ENCODE results near the gene GALNT2.

The GALNT2 gene

DNA sequence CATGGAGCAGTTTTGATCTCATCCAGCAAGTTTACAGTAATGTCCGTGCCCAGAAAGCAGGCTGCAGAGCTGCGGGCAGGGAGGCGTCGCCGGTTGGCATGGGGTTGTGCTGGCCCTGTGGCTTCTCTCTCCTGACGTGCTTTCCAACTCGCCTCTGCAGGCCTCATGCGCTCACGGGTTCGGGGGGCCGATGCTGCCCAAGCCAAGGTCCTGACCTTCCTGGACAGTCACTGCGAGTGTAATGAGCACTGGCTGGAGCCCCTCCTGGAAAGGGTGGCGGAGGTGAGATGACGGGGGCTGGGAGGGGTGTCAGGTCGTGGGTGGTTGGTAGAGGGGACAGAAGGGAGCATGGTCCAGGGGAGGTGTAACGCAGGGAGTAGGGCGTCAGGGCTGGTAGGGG, 176.1 kb downstream of the GALNT2 start:
- H3K36me3 ChIP-seq (ENCODE audit: control insufficient read depth, insufficient read depth, low read length) = peaks cover 12% of the 10 kb centered on the region
- DNase-seq (ENCODE audit: extremely low read depth, insufficient read length) = no peak
- no peaks in the 10 kb centered on the region for H3K27me3 ChIP-seq (replicated peaks; ENCODE audit: control insufficient read depth, insufficient read depth, low read length)
- H3K4me3 ChIP-seq (replicated peaks; ENCODE audit: low read depth, low read length) = no peak overlapping the region
- no peak for TF ChIP-seq CTCF (IDR thresholded peaks at IDR 0.05; ENCODE audit: insufficient read depth, low read length, poor library complexity, severe bottlenecking)

DNA sequence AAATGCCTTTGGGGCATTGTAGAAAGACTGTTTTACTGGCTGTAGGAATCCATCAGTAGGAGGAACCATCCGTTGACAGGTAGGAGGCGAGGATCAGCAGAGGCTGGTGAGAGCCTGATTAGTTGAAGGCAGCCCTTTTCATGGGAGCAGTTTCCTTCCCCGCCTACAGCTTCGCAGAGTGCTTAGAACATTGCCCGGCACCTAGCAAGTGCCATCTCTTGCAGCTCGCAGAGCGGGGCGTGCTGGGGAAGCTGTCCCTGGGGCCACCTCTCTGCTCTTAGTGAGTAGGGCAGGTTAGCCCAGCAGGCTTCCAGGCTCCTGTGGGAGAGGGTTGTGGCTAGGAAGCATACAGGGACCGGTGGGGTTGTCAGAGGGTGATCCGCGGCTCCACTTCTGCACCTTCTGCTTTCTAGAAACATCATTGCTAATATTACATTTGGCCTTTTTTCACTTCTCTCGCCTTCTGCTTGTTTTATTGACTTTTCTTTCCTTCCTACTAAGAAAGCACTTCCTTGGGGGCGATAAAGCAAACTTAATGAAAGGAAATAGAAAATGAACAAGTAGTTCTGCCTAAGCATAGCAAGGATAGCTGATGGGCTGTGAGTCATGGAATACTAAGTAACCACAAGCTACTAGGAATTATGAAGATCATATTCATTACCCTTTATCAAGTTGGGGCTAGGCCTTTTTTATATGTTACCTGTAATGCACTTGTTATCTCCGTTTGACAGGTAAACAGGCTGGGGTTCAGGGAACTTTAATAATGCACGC, 176.7 kb downstream of the GALNT2 start:
- Histone ChIP-seq H3K27me3 (replicated peaks; ENCODE audit: control insufficient read depth, insufficient read depth, low read length) (no peaks in the 10 kb centered on the region), H3K36me3 (ENCODE audit: control insufficient read depth, insufficient read depth, low read length) (peaks cover 12% of the 10 kb centered on the region), H3K4me3 (replicated peaks; ENCODE audit: low read depth, low read length) (no peak overlapping the region)
- no peak for DNase-seq (ENCODE audit: extremely low read depth, insufficient read length)
- TF ChIP-seq CTCF (IDR thresholded peaks at IDR 0.05; ENCODE audit: insufficient read depth, low read length, poor library complexity, severe bottlenecking) = no peak

- no peak for TF ChIP-seq CTCF (IDR thresholded peaks at IDR 0.05; ENCODE audit: insufficient read depth, low read length, poor library complexity, severe bottlenecking)
- peaks cover 14% of the 10 kb centered on the region for H3K36me3 ChIP-seq (ENCODE audit: control insufficient read depth, insufficient read depth, low read length)
- no peak overlapping the region for H3K4me3 ChIP-seq (replicated peaks; ENCODE audit: low read depth, low read length)
- DNase-seq (ENCODE audit: extremely low read depth, insufficient read length) = no peak
- no peaks in the 10 kb centered on the region for H3K27me3 ChIP-seq (replicated peaks; ENCODE audit: control insufficient read depth, insufficient read depth, low read length)
Measured at GRCh38 chr1:230246551-230246950, 179.5 kb downstream of the GALNT2 start.

DNA sequence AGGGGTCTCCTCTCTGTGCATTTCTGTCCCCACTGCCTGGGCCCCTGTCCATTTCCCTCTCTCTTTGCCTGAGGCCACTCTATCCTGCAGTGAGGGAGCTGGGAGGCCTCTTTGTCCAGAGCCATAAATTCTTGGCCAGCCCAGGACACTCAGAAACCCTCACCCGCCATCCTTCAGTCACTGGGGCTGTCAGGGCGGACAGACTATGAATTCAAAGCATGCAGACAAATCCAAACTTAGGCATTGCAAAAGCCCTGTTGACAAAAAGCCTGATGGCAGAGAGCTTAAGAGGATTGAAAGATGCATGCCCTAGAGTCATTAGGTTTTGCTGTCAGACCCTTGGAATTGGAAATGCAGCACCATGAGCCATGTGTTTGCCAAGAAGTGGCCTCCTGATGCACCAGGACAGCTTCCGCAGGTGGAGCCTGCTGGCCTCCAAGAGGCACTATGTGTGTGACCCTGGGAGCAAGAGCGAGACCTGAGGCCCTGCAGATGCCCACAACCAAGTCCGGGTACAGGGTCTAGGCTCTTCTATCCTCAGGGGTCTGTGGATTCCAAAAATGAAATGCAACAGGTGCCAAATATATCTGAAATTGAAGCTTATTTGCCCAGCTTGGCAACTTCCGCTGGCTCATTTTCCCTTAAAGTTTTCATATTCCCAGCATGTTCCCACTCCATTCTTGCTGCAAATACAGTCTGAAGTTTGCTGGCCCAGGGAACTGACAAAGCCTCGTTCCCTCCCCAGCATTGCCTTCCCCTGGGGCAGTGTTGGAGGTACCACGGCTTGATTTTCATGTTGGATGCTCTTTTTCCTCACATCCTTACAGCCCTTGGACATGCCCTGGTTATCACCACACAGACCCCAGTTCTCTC, 181.2 kb downstream of the GALNT2 start:
- H3K27me3 ChIP-seq (replicated peaks; ENCODE audit: control insufficient read depth, insufficient read depth, low read length) = no peaks in the 10 kb centered on the region
- no peak for DNase-seq (ENCODE audit: extremely low read depth, insufficient read length)
- no peak for TF ChIP-seq CTCF (IDR thresholded peaks at IDR 0.05; ENCODE audit: insufficient read depth, low read length, poor library complexity, severe bottlenecking)
- H3K36me3 ChIP-seq (ENCODE audit: control insufficient read depth, insufficient read depth, low read length) = peaks cover 13% of the 10 kb centered on the region
- H3K4me3 ChIP-seq (replicated peaks; ENCODE audit: low read depth, low read length) = no peak overlapping the region

DNA sequence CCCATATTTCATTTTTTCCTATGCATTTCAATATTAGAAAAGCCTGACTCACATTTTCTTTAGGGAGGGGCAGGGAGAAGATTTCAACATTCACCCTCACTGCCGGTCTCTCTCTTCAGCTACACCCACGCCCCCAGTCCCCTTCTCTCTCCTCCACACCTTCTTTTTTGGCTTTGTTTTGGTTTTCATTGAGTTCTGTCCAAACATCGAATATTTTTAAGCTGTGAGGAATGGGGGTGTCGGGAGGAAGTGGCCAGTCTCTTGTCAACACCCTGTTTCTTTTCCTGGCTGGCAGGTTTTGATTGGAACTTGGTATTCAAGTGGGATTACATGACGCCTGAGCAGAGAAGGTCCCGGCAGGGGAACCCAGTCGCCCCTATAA, 181.8 kb downstream of the GALNT2 start:
- TF ChIP-seq CTCF (IDR thresholded peaks at IDR 0.05; ENCODE audit: insufficient read depth, low read length, poor library complexity, severe bottlenecking) = no peak
- DNase-seq (ENCODE audit: extremely low read depth, insufficient read length) = no peak
- no peaks in the 10 kb centered on the region for H3K27me3 ChIP-seq (replicated peaks; ENCODE audit: control insufficient read depth, insufficient read depth, low read length)
- H3K4me3 ChIP-seq (replicated peaks; ENCODE audit: low read depth, low read length) = no peak overlapping the region
- H3K36me3 ChIP-seq (ENCODE audit: control insufficient read depth, insufficient read depth, low read length) = peaks cover 10% of the 10 kb centered on the region
